ENCODE results near the gene POLR2F. TPM values are rescaled to one million over a fixed set of nuclear protein-coding genes. Genes with fewer than 3 reads are reported as not detected.
A peak's percentile ranks its signal among the peaks of the same experiment; 100 is the strongest.

Gene POLR2F
- total RNA-seq, 1 donor from 2014 or later = 23.5 TPM

DNA sequence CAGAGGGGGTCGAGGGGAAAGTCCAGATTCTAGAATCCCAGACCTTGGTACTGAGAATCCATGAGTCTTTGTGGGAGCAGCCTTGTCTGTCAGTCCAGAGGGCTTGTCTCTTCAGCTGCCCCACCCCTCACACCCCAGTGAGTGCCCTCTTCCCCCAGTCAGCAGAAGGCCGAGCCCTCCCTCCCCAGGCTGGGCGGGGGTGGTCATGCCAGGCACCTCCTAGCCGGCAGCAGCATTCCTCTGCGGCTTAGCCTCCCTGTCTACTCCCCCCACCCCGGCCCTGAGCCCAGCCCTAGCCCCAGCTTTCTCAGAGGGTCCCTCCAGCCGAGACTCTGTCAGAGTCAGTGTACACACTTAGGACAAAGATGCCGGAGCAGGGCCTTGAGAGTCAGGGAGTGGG lies 26.3 kb downstream of the POLR2F start:
- peaks cover 0 to 9% (median 9%) of the 10 kb centered on the region in 3 donors for H3K4me1 ChIP-seq (ENCODE audit: control insufficient read depth in 3 of 3, insufficient read depth in 3 of 3, low read length in 3 of 3)
- peak overlapping the region in 1 of 3 donors; percentile 16 for H3K9ac ChIP-seq (ENCODE audit: low read depth in 1 of 3, low read length in 3 of 3)
- H3K27ac ChIP-seq (ENCODE audit: low read depth, low read length) = no peak overlapping the region
- H3K9me3 ChIP-seq (ENCODE audit: control insufficient read depth in 3 of 3, low read length in 3 of 3) = no peaks in the 10 kb centered on the region
- no peak overlapping the region for H3K4me3 ChIP-seq (ENCODE audit: low read length in 3 of 3)
- peaks cover 0 to 2% (median 0%) of the 10 kb centered on the region in 3 donors for H3K36me3 ChIP-seq (ENCODE audit: control insufficient read depth in 3 of 3, insufficient read depth in 3 of 3, low read length in 3 of 3)
- no peaks in the 10 kb centered on the region for H3K27me3 ChIP-seq (ENCODE audit: control insufficient read depth in 3 of 3, insufficient read depth in 3 of 3, low read length in 3 of 3)

DNA sequence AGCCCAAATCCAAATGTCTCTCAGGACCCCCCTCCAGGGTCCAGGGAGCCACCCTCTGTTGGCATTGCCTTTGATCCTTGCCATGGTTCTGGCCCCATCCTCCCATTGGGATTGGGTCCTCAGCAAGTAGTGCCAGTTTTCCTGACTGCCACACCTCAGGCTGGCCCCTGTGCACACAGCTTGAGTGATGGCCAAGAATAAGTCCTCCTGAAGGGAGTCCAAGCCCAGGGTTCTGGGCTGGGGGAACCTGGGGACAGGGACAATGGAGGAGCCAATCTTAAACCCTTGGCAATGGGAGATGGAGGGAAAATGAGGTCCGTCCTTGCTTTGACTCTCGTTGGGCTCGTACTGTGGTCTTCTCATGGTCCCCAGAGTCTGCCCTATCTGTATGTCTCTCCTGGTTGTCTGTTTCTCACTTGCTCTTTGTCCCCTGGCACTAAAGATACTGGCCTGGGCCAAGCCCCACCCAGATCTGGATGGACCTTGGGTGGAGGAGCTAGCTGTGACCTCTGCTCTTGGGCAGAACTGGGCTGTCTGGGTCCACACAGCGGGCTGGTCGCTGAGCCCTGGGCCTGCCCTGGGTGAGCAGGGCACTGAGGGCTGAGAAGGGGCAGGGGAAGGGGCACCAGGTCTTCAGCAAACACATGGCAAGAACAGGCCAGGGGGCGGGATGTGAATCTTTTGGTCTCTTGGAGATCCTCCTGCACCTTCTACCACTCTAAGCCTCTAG lies 27.9 kb downstream of the POLR2F start:
- no peak overlapping the region for H3K4me3 ChIP-seq (ENCODE audit: low read length in 3 of 3)
- H3K4me1 ChIP-seq (ENCODE audit: control insufficient read depth in 3 of 3, insufficient read depth in 3 of 3, low read length in 3 of 3) = peaks cover 0 to 9% (median 9%) of the 10 kb centered on the region in 3 donors
- no peak overlapping the region for H3K9ac ChIP-seq (ENCODE audit: low read depth in 1 of 3, low read length in 3 of 3)
- H3K27me3 ChIP-seq (ENCODE audit: control insufficient read depth in 3 of 3, insufficient read depth in 3 of 3, low read length in 3 of 3) = no peaks in the 10 kb centered on the region
- no peak overlapping the region for H3K27ac ChIP-seq (ENCODE audit: low read depth, low read length)
- H3K36me3 ChIP-seq (ENCODE audit: control insufficient read depth in 3 of 3, insufficient read depth in 3 of 3, low read length in 3 of 3) = peaks cover 0 to 2% (median 0%) of the 10 kb centered on the region in 3 donors
- H3K9me3 ChIP-seq (ENCODE audit: control insufficient read depth in 3 of 3, low read length in 3 of 3) = no peaks in the 10 kb centered on the region

DNA sequence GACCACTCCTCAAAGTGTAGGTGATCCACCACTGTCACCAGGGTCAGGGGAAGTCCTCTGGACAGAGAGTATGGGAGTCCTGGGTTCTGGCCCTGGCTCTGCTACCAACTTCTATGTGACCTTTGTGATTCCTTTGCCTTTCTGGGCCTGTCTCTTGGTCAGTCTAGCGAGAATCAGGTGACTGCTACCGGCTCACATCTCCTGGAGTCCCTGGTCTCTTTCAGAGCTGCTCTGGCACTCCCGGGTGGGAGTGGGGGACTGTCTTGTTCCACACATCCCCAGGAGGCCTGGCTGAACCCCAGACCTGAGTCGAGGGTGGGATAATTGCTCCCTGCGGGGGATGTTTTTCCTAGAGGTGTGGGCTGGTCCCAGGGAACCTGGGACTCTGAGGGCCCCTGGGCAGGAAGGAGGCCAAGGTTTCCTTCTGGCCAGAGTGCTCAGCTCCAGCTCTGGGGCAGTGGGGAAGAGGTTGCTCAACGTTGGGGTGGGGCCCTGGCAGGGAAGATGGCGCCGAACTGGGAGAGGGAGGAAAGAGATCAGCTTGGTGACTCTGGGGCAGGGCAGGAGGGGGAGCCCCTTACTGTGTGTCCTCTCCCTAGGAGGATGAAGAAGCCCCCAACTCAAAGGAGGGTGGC lies 28.8 kb downstream of the POLR2F start:
- H3K27ac ChIP-seq (ENCODE audit: low read depth, low read length) = no peak overlapping the region
- H3K4me1 ChIP-seq (ENCODE audit: control insufficient read depth in 3 of 3, insufficient read depth in 3 of 3, low read length in 3 of 3) = peaks cover 0 to 9% (median 9%) of the 10 kb centered on the region in 3 donors
- H3K4me3 ChIP-seq (ENCODE audit: low read length in 3 of 3) = no peak overlapping the region
- H3K36me3 ChIP-seq (ENCODE audit: control insufficient read depth in 3 of 3, insufficient read depth in 3 of 3, low read length in 3 of 3) = peaks cover 0 to 6% (median under 1%) of the 10 kb centered on the region in 3 donors
- H3K9me3 ChIP-seq (ENCODE audit: control insufficient read depth in 3 of 3, low read length in 3 of 3) = no peaks in the 10 kb centered on the region
- H3K9ac ChIP-seq (ENCODE audit: low read depth in 1 of 3, low read length in 3 of 3) = no peak overlapping the region
- no peaks in the 10 kb centered on the region for H3K27me3 ChIP-seq (ENCODE audit: control insufficient read depth in 3 of 3, insufficient read depth in 3 of 3, low read length in 3 of 3)

DNA sequence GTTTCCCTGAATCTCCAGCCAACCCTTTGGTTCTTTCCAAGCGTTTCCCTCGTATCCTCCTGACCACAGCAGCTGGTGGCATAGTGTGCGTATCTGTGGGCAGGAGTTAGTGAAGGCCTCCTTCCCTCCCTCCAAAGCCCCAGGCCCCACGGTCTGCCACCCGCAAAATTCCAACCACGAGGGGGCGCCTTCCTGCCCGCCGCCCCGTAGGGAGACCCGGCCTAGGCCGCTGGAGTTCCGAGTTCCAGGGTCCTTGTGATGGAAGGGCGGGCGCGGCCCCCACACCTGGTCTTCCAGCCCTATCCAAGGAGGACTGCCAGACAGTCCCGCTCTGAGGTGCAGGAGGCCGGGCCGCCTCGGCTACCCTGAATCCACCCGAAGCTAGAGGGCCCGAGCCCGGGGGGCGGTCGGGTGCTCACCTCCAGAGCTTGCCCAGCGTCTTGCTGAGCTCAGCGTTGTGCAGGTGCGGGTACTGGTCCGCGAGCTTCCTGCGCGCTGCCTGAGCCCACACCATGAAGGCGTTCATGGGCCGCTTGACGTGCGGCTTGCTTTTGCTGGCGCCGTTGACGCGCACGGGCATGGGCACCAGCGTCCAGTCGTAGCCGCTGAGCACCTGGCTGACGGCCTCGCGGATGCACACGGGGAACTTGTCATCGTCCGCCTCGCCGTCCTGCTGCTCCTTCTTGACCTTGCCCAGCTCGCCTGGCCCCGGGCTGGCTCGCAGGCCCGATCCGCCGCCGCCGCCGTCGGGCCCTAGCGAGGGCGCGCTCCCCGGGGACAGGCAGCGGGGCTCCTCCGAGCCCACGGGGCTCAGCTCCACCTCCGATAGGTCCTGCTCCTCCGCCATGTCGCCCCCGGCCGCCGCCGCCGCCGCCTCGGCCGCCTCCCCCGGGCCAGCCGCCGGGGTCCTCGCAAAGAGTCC lies 29.7 kb downstream of the POLR2F start:
- Histone ChIP-seq H3K4me1 (ENCODE audit: control insufficient read depth in 3 of 3, insufficient read depth in 3 of 3, low read length in 3 of 3) (peaks cover 0 to 9% (median 9%) of the 10 kb centered on the region in 3 donors), H3K9me3 (ENCODE audit: control insufficient read depth in 3 of 3, low read length in 3 of 3) (no peaks in the 10 kb centered on the region), H3K36me3 (ENCODE audit: control insufficient read depth in 3 of 3, insufficient read depth in 3 of 3, low read length in 3 of 3) (peaks cover 0 to 6% (median 3%) of the 10 kb centered on the region in 3 donors), H3K27me3 (ENCODE audit: control insufficient read depth in 3 of 3, insufficient read depth in 3 of 3, low read length in 3 of 3) (no peaks in the 10 kb centered on the region), H3K9ac (ENCODE audit: low read depth in 1 of 3, low read length in 3 of 3) (no peak overlapping the region), H3K27ac (ENCODE audit: low read depth, low read length) (no peak overlapping the region), H3K4me3 (ENCODE audit: low read length in 3 of 3) (no peak overlapping the region)

DNA sequence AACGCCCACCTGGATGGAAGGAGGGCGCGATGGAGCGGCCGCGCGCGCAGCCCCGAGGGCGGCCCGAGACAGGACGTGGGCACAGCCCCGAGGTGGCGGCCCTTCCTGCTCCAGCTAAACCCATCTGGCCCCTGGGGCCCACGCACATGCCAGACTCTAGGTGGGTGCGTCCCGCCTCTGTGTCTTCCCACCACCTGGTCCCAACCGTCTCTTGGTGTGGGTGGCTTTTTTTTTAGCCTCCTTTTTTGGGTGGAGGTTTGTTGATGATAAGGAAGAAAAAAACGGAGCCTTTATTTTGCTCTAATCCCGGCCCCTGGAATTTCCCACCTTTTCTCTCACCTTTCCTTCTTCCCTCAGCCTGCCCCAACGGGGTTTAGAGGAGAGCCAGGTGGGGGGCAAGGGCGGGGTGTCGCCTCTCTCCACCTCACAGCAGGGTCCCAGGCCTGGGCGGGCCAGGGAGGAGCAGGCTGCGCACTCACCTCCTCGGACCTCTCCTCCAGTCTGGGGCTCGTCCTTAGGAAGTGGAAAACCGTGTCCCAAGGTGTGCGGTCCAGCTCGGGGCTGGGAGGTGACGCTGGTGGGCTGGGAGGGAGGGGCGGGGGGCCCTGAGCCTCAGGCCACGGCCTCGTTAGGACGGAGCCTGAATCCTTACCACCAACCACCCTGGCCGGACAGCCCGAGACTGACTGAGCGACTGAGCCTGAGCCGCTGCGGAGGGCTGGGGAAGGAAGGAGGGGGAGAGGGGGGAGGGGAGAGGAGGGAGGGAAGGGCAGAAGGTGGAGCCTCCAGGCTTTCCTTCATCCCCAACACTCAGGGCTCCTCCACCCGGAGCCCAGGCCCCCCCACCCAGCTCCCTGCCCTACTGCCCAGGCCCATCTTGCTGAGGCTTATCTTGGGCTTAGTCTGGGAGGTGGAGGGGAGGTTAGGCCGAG lies 30.6 kb downstream of the POLR2F start, which contains the start of gene SOX10:
TSS of gene SOX10 (minus strand) at position 696 of the 932 bp plus-strand sequence. CDS start 771 bp downstream, outside the sequence.
- Histone ChIP-seq H3K27ac (ENCODE audit: low read depth, low read length) (no peak within 1 kb of the TSS), H3K27me3 (ENCODE audit: control insufficient read depth in 3 of 3, insufficient read depth in 3 of 3, low read length in 3 of 3) (no peaks in the 10 kb centered on the region), H3K4me3 (ENCODE audit: low read length in 3 of 3) (no peak within 1 kb of the TSS), H3K4me1 (ENCODE audit: control insufficient read depth in 3 of 3, insufficient read depth in 3 of 3, low read length in 3 of 3) (peaks cover 0 to 9% (median 9%) of the 10 kb centered on the region in 3 donors), H3K9me3 (ENCODE audit: control insufficient read depth in 3 of 3, low read length in 3 of 3) (no peaks in the 10 kb centered on the region), H3K36me3 (ENCODE audit: control insufficient read depth in 3 of 3, insufficient read depth in 3 of 3, low read length in 3 of 3) (peaks cover 0 to 6% (median 3%) of the 10 kb centered on the region in 3 donors), H3K9ac (ENCODE audit: low read depth in 1 of 3, low read length in 3 of 3) (no peak within 1 kb of the TSS)

DNA sequence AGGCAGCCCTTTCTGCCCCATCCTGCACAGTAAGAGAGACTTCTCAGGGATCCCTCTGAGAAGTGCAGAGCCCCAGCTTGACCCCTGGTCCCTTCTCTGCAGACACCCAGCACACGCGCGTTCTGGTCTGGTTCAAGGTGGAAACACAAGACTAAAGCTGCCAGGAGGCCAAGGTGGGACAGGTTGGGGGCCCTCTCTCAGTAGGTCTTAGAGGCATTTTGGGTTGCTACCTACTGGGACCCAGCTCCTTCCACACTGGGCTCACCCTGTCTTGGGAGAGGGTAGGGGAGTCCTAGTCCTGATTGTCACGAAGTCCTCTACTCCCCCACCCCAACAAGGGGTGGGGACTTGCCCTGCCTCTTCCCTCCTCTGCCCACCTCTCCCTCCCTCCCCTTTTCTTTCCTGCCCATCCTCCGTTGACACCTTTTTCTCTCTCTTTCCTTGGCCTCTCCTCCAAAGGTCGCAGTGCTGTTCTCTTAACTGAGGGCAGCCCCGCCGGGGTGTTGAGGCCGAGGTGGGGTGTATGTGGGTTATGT lies 31.6 kb downstream of the POLR2F start:
- Histone ChIP-seq H3K4me3 (ENCODE audit: low read length in 3 of 3) (no peak overlapping the region), H3K4me1 (ENCODE audit: control insufficient read depth in 3 of 3, insufficient read depth in 3 of 3, low read length in 3 of 3) (peaks cover 0 to 9% (median 6%) of the 10 kb centered on the region in 3 donors), H3K27ac (ENCODE audit: low read depth, low read length) (no peak overlapping the region)

DNA sequence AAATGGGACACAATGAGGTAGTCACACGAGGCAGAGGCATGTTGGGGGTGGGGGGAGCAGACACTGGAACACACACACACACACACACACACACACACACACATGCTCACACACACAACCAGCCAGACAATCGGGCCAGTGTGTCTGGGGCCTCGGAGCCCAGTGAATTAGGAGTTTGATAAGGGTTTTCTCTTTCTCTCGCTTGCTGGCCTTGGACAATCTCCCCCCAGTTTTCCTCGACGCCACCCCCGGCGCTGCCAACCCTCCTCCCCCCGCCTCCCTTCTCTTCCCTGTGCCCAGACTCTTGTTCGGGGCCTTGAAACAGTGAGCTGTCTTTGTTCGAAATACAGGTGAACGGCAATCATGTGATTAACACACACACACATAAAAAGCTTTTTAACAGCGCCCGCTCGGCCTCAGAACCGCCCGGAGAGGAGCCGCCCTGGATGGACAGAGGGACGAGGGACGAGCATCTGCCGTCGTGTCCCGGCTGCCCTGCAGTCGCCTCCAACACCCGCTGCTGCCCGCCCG lies 32.3 kb downstream of the POLR2F start:
- Histone ChIP-seq H3K4me3 (ENCODE audit: low read length in 3 of 3) (no peak overlapping the region), H3K4me1 (ENCODE audit: control insufficient read depth in 3 of 3, insufficient read depth in 3 of 3, low read length in 3 of 3) (peaks cover 0 to 6% (median 6%) of the 10 kb centered on the region in 3 donors), H3K9me3 (ENCODE audit: control insufficient read depth in 3 of 3, low read length in 3 of 3) (no peaks in the 10 kb centered on the region), H3K36me3 (ENCODE audit: control insufficient read depth in 3 of 3, insufficient read depth in 3 of 3, low read length in 3 of 3) (peaks cover 0 to 6% (median 3%) of the 10 kb centered on the region in 3 donors), H3K9ac (ENCODE audit: low read depth in 1 of 3, low read length in 3 of 3) (no peak overlapping the region), H3K27me3 (ENCODE audit: control insufficient read depth in 3 of 3, insufficient read depth in 3 of 3, low read length in 3 of 3) (no peaks in the 10 kb centered on the region), H3K27ac (ENCODE audit: low read depth, low read length) (no peak overlapping the region)

More for the DNA sequence above, 31.6 kb downstream of the POLR2F start:
- Histone ChIP-seq H3K36me3 (ENCODE audit: control insufficient read depth in 3 of 3, insufficient read depth in 3 of 3, low read length in 3 of 3) (peaks cover 0 to 6% (median 3%) of the 10 kb centered on the region in 3 donors), H3K9ac (ENCODE audit: low read depth in 1 of 3, low read length in 3 of 3) (no peak overlapping the region), H3K9me3 (ENCODE audit: control insufficient read depth in 3 of 3, low read length in 3 of 3) (no peaks in the 10 kb centered on the region), H3K27me3 (ENCODE audit: control insufficient read depth in 3 of 3, insufficient read depth in 3 of 3, low read length in 3 of 3) (no peaks in the 10 kb centered on the region)

DNA sequence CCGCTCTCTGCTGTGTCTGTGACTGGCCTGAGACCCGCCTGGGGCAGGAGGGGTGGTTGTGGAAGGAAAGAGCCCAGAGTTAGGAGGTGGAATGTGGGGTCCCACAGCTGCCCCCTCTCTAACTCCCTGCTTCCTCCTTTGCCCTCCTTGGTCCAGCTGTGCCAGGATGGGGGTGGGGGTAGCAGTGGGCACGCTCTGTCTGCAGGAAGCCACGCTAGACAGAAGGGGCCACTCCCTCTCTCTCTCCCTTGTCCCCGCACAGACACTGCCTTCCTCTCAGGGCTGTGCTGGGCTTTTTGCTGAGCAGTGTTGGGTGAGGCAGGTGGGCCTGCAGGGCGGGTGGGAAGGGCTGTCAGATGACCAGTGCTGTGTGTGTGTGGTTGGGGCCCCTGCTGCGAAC lies 32.9 kb downstream of the POLR2F start:
- H3K27ac ChIP-seq (ENCODE audit: low read depth, low read length) = no peak overlapping the region
- no peak overlapping the region for H3K4me3 ChIP-seq (ENCODE audit: low read length in 3 of 3)
- H3K27me3 ChIP-seq (ENCODE audit: control insufficient read depth in 3 of 3, insufficient read depth in 3 of 3, low read length in 3 of 3) = no peaks in the 10 kb centered on the region
- peaks cover 0 to 4% (median 2%) of the 10 kb centered on the region in 3 donors for H3K4me1 ChIP-seq (ENCODE audit: control insufficient read depth in 3 of 3, insufficient read depth in 3 of 3, low read length in 3 of 3)
- H3K36me3 ChIP-seq (ENCODE audit: control insufficient read depth in 3 of 3, insufficient read depth in 3 of 3, low read length in 3 of 3) = peaks cover 0 to 6% (median 3%) of the 10 kb centered on the region in 3 donors
- H3K9ac ChIP-seq (ENCODE audit: low read depth in 1 of 3, low read length in 3 of 3) = no peak overlapping the region
- H3K9me3 ChIP-seq (ENCODE audit: control insufficient read depth in 3 of 3, low read length in 3 of 3) = no peaks in the 10 kb centered on the region

Measured in skeletal muscle tissue (tissue), 4 donors.